MCF 10A (cell line): ENCODE measurements around the gene SAMD4A. TPM values are rescaled to one million over a fixed set of nuclear protein-coding genes. Genes with fewer than 3 reads are reported as not detected.
A peak's percentile ranks its signal among the peaks of the same experiment; 100 is the strongest.

Experiments
- BruUV-seq: library from RNA; stranded (reverse); fragments of 400-500 nt; replicated peaks from 2 replicates; lab custom pipeline; 2021; lab: Mats Ljungman, UMichigan
- CTCF ChIA-PET: fragments of 300-600 bp; sonication (Branson Sonifier 250); formaldehyde crosslinking; extraction: SDS; loops from one replicate; lab custom pipeline; 2021; ENCODE audit warnings: antibody characterized with exemption, inconsistent platforms; lab: Yijun Ruan, JAX
- POLR2A ChIA-PET: fragments of 300-600, 350-650 bp; sonication (Branson Sonifier 250); formaldehyde crosslinking; extraction: SDS; loops from one replicate; lab custom pipeline; 2020; ENCODE audit warnings: antibody characterized with exemption, inconsistent platforms; lab: Yijun Ruan, JAX
- DNase-seq: peaks from one replicate; pipeline ENCODE4 v3.0.0-alpha.2; 2018; ENCODE audit not compliant: unreplicated experiment
- H3K27ac Mint-ChIP-seq: one replicate; pipeline ENCODE4 v1.8.0; 2022; ENCODE audit warnings: mild to moderate bottlenecking, low read depth, mixed read lengths; ENCODE audit not compliant: unreplicated experiment
- H3K27me3 Mint-ChIP-seq: one replicate; pipeline ENCODE4 v1.8.0; 2022; ENCODE audit warnings: mixed read lengths; ENCODE audit not compliant: insufficient read depth, unreplicated experiment
- H3K36me3 Mint-ChIP-seq: one replicate; pipeline ENCODE4 v1.8.0; 2022; ENCODE audit warnings: mild to moderate bottlenecking, moderate library complexity, mixed read lengths; ENCODE audit not compliant: insufficient read depth, unreplicated experiment
- H3K4me1 Mint-ChIP-seq: one replicate; pipeline ENCODE4 v1.8.0; 2022; ENCODE audit warnings: mixed read lengths; ENCODE audit not compliant: insufficient read depth, unreplicated experiment
- H3K4me3 Mint-ChIP-seq: one replicate; pipeline ENCODE4 v1.8.0; 2022; ENCODE audit warnings: mild to moderate bottlenecking, moderate library complexity, mixed read lengths; ENCODE audit not compliant: unreplicated experiment
- H3K9me3 Mint-ChIP-seq: one replicate; pipeline ENCODE4 v1.8.0; 2022; ENCODE audit warnings: mixed read lengths; ENCODE audit not compliant: unreplicated experiment
- CTCF ChIP-seq: fragments of 200-600 bp; IDR thresholded peaks from one replicate; pipeline ENCODE4 v1.8.0; 2022; ENCODE audit warnings: antibody characterized with exemption, mild to moderate bottlenecking; ENCODE audit not compliant: unreplicated experiment
- intact Hi-C: fragments of 100-400 bp; cut with micrococcal nuclease; formaldehyde crosslinking; loops from 2 replicates; pipeline ENCODE4 v1.14.1; 2022
- total RNA-seq: library from RNA; stranded (reverse); gene quantifications from 2 replicates; pipeline ENCODE4 v1.2.3, GENCODE V29; 2022

Gene SAMD4A
- total RNA-seq, 1 experiment from 2014 or later: 63.5 TPM

DNA sequence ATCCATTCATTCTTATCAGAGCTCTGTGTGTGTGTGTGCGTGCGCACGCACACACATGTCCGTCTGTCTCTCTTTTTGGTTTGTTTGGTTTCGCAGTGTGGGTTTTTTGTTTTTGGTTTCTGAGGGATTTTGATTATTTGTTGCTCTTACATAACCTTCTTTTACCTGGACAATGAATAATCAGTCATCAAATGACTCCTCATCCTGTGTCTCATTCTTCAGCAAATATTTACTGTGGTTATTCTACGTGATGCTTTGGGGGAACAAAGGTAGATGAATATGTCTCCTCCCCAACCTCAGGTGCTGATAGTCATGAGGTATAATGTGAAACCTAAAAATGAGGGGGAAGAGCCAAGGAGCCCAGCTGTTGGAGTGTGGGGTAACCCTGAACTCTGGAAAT lies 92.4 kb downstream of the SAMD4A start:
- H3K4me1 Mint-ChIP-seq: peaks cover 21% of the 10 kb centered on the region
- H3K27me3 Mint-ChIP-seq: no peaks in the 10 kb centered on the region
- no peak overlapping the region for H3K27ac Mint-ChIP-seq
- H3K4me3 Mint-ChIP-seq: no peak overlapping the region
- ChIA-PET CTCF (interaction anchor here (0.6 to 1.6 kb wide), 3 partner anchors 10 to 95 kb away, joined by 3 to 11 read pairs (median 3); no protein-coding TSS in a partner anchor), POLR2A (interaction anchor here (3.4 kb wide), 1 partner anchor 11 kb away, joined by 17 read pairs; no protein-coding TSS in a partner anchor)
- no TSS peak for BruUV-seq
- peaks cover 4% of the 10 kb centered on the region for H3K36me3 Mint-ChIP-seq
- no peak for TF ChIP-seq CTCF
- peak; percentile 35 for DNase-seq
- no peaks in the 10 kb centered on the region for H3K9me3 Mint-ChIP-seq
- intact Hi-C loops: no loop called here

DNA sequence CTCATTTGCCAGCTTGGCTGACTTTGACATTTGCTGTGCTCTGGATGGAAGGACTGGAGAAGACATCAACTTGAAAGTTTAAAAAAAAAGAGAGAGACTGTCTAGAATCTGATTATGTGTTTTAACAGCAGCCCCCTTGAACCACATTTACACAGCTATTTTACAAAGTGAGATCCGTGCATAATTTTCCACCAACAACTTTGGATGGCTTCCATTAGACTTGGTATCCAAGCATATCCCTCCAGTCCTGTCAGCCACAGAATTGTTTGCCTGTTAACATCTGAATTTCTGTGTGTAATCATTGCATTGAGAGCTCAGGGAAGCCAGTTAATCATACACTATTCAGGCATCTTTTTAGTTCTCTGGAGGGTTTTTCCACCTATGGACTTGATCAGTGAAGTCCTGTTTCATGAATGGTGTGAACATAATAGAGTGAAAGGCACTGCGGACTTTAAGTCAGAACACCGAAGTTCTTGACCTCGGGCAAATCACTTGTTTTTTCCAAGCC lies 93.7 kb downstream of the SAMD4A start:
- no peak for TF ChIP-seq CTCF
- peaks cover 4% of the 10 kb centered on the region for H3K36me3 Mint-ChIP-seq
- H3K27ac Mint-ChIP-seq: no peak overlapping the region
- CTCF ChIA-PET: interaction anchor here (0.7 to 1.6 kb wide), 2 partner anchors 9 to 988 kb away, joined by 3 to 11 read pairs; no protein-coding TSS in a partner anchor
- peaks cover 25% of the 10 kb centered on the region for H3K4me1 Mint-ChIP-seq
- no peak overlapping the region for H3K4me3 Mint-ChIP-seq
- DNase-seq: no peak
- intact Hi-C loops: no loop called here
- no peaks in the 10 kb centered on the region for H3K27me3 Mint-ChIP-seq
- BruUV-seq: no TSS peak
- POLR2A ChIA-PET: interaction anchor here (1.2 to 3.4 kb wide), 3 partner anchors 8 to 14 kb away, joined by 3 to 17 read pairs (median 8); no protein-coding TSS in a partner anchor
- no peaks in the 10 kb centered on the region for H3K9me3 Mint-ChIP-seq

DNA sequence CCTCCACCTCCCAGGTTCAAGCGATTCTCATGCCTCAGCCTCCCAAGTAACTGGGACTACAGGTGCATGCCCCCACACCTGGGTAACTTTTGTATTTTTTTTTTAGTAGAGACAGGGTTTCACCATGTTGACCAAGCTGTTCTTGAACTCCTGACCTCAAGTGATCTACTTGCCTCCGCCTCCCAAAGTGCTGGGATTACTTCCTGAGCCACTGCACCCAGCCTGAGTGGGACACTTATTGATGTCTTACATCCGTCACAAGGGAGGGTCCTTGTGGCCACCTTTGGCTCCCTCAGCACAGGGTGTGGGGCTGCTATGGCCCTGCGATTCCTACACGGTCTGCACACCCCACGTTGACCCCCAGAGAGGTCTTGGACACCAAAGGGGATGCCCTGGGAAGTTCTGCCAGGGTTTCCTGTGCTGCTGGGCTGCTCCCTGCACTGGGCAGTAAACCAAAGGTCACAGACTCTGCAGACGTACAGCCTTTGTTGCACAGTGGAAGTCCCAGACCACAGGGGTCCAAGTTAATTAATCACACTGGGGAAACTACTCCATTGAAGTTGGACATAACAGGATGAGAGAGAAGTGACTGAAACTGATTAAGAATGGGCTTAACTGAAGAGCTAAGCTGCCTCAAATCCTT lies 95.7 kb downstream of the SAMD4A start:
- DNase-seq: no peak
- TF ChIP-seq CTCF: no peak
- intact Hi-C loops: no loop called here
- POLR2A ChIA-PET: interaction anchor here (0.7 to 1.1 kb wide), 3 partner anchors 8 to 23 kb away, joined by 3 read pairs; no protein-coding TSS in a partner anchor
- CTCF ChIA-PET: interaction anchor here (0.5 to 1.1 kb wide), 8 partner anchors 13 to 215 kb away, joined by 3 to 4 read pairs (median 3); no protein-coding TSS in a partner anchor
- no peak overlapping the region for H3K4me3 Mint-ChIP-seq
- H3K36me3 Mint-ChIP-seq: peaks cover 4% of the 10 kb centered on the region
- H3K4me1 Mint-ChIP-seq: peaks cover 34% of the 10 kb centered on the region
- no peaks in the 10 kb centered on the region for H3K27me3 Mint-ChIP-seq
- no peak overlapping the region for H3K27ac Mint-ChIP-seq
- no peaks in the 10 kb centered on the region for H3K9me3 Mint-ChIP-seq
- BruUV-seq: no TSS peak

DNA sequence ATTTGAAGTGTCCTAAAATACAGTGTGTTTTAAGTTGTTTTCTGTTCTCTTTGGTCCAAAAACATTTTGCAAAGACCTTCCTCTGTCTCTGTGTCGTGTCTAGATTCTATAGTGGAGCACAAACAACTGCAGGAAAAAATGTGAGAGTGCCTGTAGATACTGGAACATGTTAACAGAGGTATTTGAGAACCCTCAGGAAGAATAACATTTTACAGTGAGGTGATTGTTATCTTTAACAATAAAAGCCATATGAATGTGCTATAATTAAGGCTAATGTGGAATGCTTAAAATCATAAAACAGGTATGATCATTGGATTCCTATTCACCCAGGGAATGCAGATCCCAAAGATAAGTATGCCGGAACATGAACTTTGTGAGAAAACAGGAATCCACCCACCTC lies 98.0 kb downstream of the SAMD4A start:
- intact Hi-C loops: no loop called here
- Mint-ChIP-seq H3K27me3 (no peaks in the 10 kb centered on the region), H3K4me1 (peaks cover 35% of the 10 kb centered on the region), H3K4me3 (no peak overlapping the region), H3K27ac (peak overlapping the region; percentile 85), H3K36me3 (peaks cover 4% of the 10 kb centered on the region), H3K9me3 (no peaks in the 10 kb centered on the region)
- TF ChIP-seq CTCF: no peak
- CTCF ChIA-PET: no interaction called here
- no peak for DNase-seq
- BruUV-seq: no TSS peak
- POLR2A ChIA-PET: interaction anchor here (0.6 kb wide), 2 partner anchors 169 to 201 kb away, joined by 6 to 7 read pairs; no protein-coding TSS in a partner anchor
